GM12878 (cell line): ENCODE data around the gene CENPQ.

Source experiments
- MXI1 ChIP-seq: fragments of 150-350 bp; IDR thresholded peaks from 2 replicates; pipeline ENCODE4 v1.6.1; 2011; ENCODE audit warnings: low read depth, mild to moderate bottlenecking, inconsistent platforms, low read length, improper control_type of control experiment
- STAT1 ChIP-seq: fragments of 450-650 bp; conservative IDR thresholded peaks from 2 replicates; pipeline ENCODE4 v1.6.1; 2014; ENCODE audit warnings: antibody characterized with exemption, mild to moderate bottlenecking

GRCh38 chr6:49504666-49505065 lies 41.5 kb downstream of the CENPQ start:
- TF ChIP-seq MXI1 (no peak), STAT1 (no peak)
